OCI-LY1 (cell line): ENCODE data around the gene CBX7.

Experiments used
- H2AFZ ChIP-seq: fragments of 200-600 bp; sonication (generic), shearing (Covaris generic); 2 replicates; pipeline ENCODE4 v1.6.0; 2014; ENCODE audit warnings: antibody characterized with exemption, mild to moderate bottlenecking, low read length
- H3F3A ChIP-seq: fragments of 200-600 bp; sonication (generic), shearing (Covaris generic); 2 replicates; pipeline ENCODE4 v1.6.0; 2014; ENCODE audit warnings: mild to moderate bottlenecking, antibody characterized with exemption, low read length, moderate library complexity; ENCODE audit not compliant: insufficient read depth
- H3K27ac ChIP-seq: fragments of 200-600 bp; sonication (generic); 2 replicates; pipeline ENCODE4 v1.5.1; 2014; ENCODE audit warnings: low read length, mixed run types, mild to moderate bottlenecking, low read depth; ENCODE audit not compliant: poor library complexity, severe bottlenecking
- H3K27me3 ChIP-seq: fragments of 200-600 bp; sonication (generic); 2 replicates; pipeline ENCODE4 v1.6.0; 2014; ENCODE audit warnings: antibody characterized with exemption, mild to moderate bottlenecking, low read length, moderate library complexity; ENCODE audit not compliant: insufficient read depth
- H3K36me3 ChIP-seq: fragments of 200-600 bp; sonication (generic); 2 replicates; pipeline ENCODE4 v1.6.1; 2014; ENCODE audit warnings: mild to moderate bottlenecking, antibody characterized with exemption, low read length, moderate library complexity, mixed read lengths; ENCODE audit not compliant: insufficient read depth
- H3K4me1 ChIP-seq: fragments of 200-600 bp; sonication (generic); 2 replicates; pipeline ENCODE4 v1.5.1; 2014; ENCODE audit warnings: mild to moderate bottlenecking, low read length, moderate library complexity; ENCODE audit not compliant: insufficient read depth, severe bottlenecking
- H3K4me2 ChIP-seq: fragments of 200-600 bp; sonication (generic), shearing (Covaris generic); 2 replicates; pipeline ENCODE4 v1.6.1; 2014; ENCODE audit warnings: low read length
- H3K4me3 ChIP-seq: fragments of 200-600 bp; sonication (generic); 2 replicates; pipeline ENCODE4 v1.5.1; 2014; ENCODE audit warnings: low read length, low read depth, mild to moderate bottlenecking, mixed read lengths; ENCODE audit not compliant: poor library complexity, severe bottlenecking
- H3K79me2 ChIP-seq: fragments of 200-600 bp; shearing (Covaris generic); 2 replicates; pipeline ENCODE4 v1.6.1; 2016; ENCODE audit warnings: mixed run types, low read length, mixed read lengths; ENCODE audit not compliant: insufficient read depth
- H3K9ac ChIP-seq: fragments of 200-600 bp; sonication (generic), shearing (Covaris generic); 2 replicates; pipeline ENCODE4 v1.6.1; 2014; ENCODE audit warnings: mild to moderate bottlenecking, low read length, mixed read lengths
- H3K9me2 ChIP-seq: fragments of 200-600 bp; sonication (generic), shearing (Covaris generic); 2 replicates; pipeline ENCODE4 v1.6.1; 2014; ENCODE audit warnings: low read depth, mild to moderate bottlenecking, low read length, mixed read lengths
- H3K9me3 ChIP-seq: fragments of 200-600 bp; shearing (Covaris generic); 2 replicates; pipeline ENCODE4 v1.6.1; 2014; ENCODE audit warnings: low read length, mixed read lengths
- H4K20me1 ChIP-seq: fragments of 200-600 bp; sonication (generic), shearing (Covaris generic); 2 replicates; pipeline ENCODE4 v1.6.0; 2016; ENCODE audit warnings: mild to moderate bottlenecking, low read length; ENCODE audit not compliant: insufficient read depth
- CTCF ChIP-seq: fragments of 200-600 bp; sonication (generic), shearing (Covaris generic); IDR thresholded peaks from 2 replicates; pipeline ENCODE4 v1.5.1; 2017; ENCODE audit warnings: mild to moderate bottlenecking, antibody characterized with exemption, low read length, moderate library complexity, mixed read lengths
- EZH2 ChIP-seq: fragments of 200-600 bp; sonication (generic), shearing (Covaris generic); IDR thresholded peaks from 2 replicates; pipeline ENCODE4 v1.8.0; 2017; ENCODE audit warnings: borderline replicate concordance, mixed run types, mild to moderate bottlenecking, antibody characterized with exemption, low read length, moderate library complexity, mixed read lengths

CBX7 gene

GRCh38 chr22:39183991-39184585 lies 31.6 kb upstream of the CBX7 start:
- Histone ChIP-seq H3K4me1 (no peaks in the 10 kb centered on the region), H3K79me2 (no peaks in the 10 kb centered on the region), H3K4me2 (no peak overlapping the region), H3K27me3 (peaks cover 12% of the 10 kb centered on the region; the same call in 1 of the 2 replicates), H3K9me2 (no peaks in the 10 kb centered on the region), H3K9me3 (no peaks in the 10 kb centered on the region), H3K36me3 (no peaks in the 10 kb centered on the region), H3K9ac (no peak overlapping the region), H4K20me1 (no peaks in the 10 kb centered on the region), H2AFZ (no peak overlapping the region), H3K4me3 (no peak overlapping the region), H3F3A (no peaks in the 10 kb centered on the region), H3K27ac (no peak overlapping the region)
- TF ChIP-seq EZH2 = no peak
- TF ChIP-seq CTCF = no peak

- Histone ChIP-seq H3F3A (no peaks in the 10 kb centered on the region), H3K36me3 (no peaks in the 10 kb centered on the region), H2AFZ (no peak overlapping the region), H4K20me1 (no peaks in the 10 kb centered on the region), H3K9ac (no peak overlapping the region), H3K27ac (no peak overlapping the region), H3K9me2 (no peaks in the 10 kb centered on the region), H3K4me3 (no peak overlapping the region), H3K4me2 (no peak overlapping the region), H3K79me2 (no peaks in the 10 kb centered on the region), H3K4me1 (no peaks in the 10 kb centered on the region), H3K27me3 (peaks cover 12% of the 10 kb centered on the region; the same call in 1 of the 2 replicates), H3K9me3 (no peaks in the 10 kb centered on the region)
- no peak for TF ChIP-seq CTCF
- no peak for TF ChIP-seq EZH2
Measured at GRCh38 chr22:39182478-39183030, 30.1 kb upstream of the CBX7 start.

GRCh38 chr22:39181778-39182177 lies 29.3 kb upstream of the CBX7 start:
- Histone ChIP-seq H3K79me2 (no peaks in the 10 kb centered on the region), H3K36me3 (no peaks in the 10 kb centered on the region), H3K9me2 (no peaks in the 10 kb centered on the region), H2AFZ (no peak overlapping the region), H3K4me3 (no peak overlapping the region), H3K27me3 (peaks cover 7% of the 10 kb centered on the region; the same call in 1 of the 2 replicates), H3F3A (no peaks in the 10 kb centered on the region), H3K4me1 (no peaks in the 10 kb centered on the region), H4K20me1 (no peaks in the 10 kb centered on the region), H3K9me3 (no peaks in the 10 kb centered on the region), H3K27ac (no peak overlapping the region), H3K4me2 (no peak overlapping the region), H3K9ac (no peak overlapping the region)
- TF ChIP-seq CTCF = no peak
- no peak for TF ChIP-seq EZH2
